ENCODE results near the gene KRCC1.
"Not testable (repeated sequence)": the region's sequence is repeated elsewhere in the genome, so short reads cannot be mapped to it uniquely, and the experiment has no call there.

- not testable (repeated sequence) for TF ChIP-seq POLR2A, POLR2AphosphoS5 (IDR thresholded peaks at IDR 0.05; ENCODE audit: low read depth, low read length)
Measured at GRCh38 chr2:87994304-87994850, 61.2 kb downstream of the KRCC1 start.

All from GM12892 (cell line).